ENCODE results near the gene MRPL46. TPM values are rescaled to one million over a fixed set of nuclear protein-coding genes. Genes with fewer than 3 reads are reported as not detected.

The MRPL46 gene
- total RNA-seq (2014; rRNA removed): 18.1 and 23.4 TPM in 2 replicates
- 23.0 TPM for polyA plus RNA-seq (2012)

DNA sequence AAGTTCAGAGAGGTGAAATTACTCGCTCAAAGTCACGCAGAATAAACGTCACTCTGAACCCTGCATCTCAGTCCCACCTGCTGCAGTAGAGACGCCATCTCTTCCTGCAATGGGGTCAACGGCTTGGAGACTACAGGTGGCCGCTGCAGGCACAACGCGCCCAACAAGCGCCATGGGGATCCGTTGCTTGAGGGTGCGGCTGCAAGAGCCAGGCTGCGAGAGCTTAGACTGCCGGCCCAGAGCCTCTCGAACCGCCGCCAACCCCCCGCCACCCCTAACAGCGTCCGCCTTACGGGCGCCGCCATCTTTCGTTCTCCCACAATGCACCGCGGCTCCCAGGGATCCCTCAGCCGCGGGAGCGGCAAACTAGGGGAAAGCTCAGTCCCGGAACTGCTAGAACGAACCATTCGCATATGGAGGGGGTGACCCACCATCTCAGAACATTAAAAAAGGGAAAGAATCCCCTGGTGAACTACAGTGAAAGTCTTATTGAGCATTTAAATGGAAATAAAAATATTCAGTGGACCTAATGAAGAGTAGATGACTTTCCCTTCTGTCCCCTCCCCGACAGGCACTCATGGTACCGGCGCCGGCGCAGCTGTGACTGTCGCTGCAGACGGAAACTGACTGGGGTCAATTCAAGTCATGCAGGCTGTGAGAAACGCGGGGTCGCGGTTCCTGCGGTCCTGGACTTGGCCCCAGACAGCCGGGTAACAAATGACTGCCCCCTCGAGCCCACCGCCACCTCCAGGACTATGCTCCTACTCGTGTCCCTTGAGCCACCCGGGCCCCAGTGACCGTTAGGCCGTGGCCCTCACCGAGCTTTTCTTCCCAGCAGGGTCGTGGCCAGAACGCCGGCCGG, at the start of gene MRPL46, which contains the start of gene MRPS11:
Gene MRPL46 (minus strand): TSS at position 316 of the 862 bp plus-strand sequence. CDS start 11 bp downstream, at position 305.
Gene MRPS11 (plus strand): TSS at position 636 of the 862 bp plus-strand sequence. CDS start 10 bp downstream, at position 646.
- DNase-seq (ENCODE audit: low read depth): peak; percentile 85

DNA sequence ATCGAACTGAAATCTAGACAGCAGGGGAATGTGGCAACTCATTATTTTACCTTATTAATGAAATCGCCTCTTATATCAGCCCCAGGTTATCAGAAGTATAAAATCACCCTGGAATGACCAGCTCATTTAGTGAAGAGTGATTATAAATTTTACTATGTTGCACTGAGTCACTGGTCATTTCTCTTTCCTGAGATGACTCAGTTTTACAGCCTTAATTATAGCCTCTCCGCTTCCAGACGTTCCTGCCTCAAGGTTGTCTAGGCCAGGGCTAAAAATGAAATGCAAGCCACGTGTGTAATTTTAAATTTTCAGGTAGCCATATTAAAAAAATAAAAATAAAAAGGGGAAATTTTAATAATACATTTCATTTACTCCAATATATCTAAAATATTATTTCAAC, 46.0 kb upstream of the MRPL46 start:
- DNase-seq (ENCODE audit: low read depth): no peak

DNA sequence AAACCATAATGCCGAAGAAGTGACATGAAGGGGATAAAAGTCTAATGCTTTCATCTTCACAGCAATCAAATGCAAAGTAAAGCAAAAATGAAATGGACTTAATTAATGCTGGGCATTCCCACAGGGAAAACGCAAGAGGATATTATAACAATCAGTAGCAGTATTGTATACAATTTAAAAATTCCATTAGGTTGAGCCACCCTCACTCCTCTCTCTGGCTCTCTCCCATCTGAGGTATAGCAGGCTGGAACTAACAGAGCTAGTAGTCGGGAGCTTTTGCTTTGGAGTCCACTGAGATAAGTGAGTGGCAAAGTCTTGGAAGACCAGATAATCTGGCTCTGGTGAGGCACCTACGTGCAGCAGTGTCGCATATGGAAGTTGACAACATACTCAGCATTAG, 45.4 kb upstream of the MRPL46 start:
- no peak for DNase-seq (ENCODE audit: low read depth)

DNA sequence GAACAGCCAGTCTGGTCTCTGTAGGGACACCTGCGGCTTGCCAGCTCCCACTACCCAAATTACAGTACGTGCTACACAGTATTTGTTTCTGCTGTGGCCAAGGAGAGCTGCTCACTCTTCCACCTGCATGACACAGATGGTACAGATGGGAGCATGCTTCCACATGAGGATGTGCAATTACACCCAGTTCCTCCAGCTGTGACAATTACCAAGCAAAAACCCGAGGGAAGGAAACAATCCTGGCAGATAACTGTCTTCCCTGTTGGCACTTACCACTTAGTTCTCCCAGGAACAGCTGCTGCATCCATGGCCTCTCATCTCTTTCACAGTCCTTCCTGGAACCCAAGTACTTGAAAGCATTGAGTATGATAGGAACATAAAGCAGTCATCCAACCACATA, 44.9 kb upstream of the MRPL46 start:
- no peak for DNase-seq (ENCODE audit: low read depth)

DNA sequence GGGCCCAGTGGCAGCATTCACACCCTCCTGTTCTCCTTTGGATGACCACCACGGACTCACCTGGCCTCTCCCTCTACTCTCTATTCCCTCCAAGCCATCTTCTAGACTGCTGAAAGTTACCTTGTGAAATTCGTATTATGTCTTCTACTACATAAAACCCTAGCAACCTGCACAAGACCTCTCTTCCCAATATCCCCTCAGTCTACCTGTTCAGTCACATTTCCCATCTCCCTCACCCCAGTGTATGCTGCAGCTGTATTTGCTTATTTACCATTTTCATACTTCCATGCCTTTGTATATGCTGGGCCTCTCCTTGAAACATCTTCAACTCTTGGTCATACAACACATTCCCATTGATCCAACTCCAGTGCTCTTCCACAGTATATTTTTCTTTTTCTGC, 44.0 kb upstream of the MRPL46 start:
- DNase-seq (ENCODE audit: low read depth): no peak

DNA sequence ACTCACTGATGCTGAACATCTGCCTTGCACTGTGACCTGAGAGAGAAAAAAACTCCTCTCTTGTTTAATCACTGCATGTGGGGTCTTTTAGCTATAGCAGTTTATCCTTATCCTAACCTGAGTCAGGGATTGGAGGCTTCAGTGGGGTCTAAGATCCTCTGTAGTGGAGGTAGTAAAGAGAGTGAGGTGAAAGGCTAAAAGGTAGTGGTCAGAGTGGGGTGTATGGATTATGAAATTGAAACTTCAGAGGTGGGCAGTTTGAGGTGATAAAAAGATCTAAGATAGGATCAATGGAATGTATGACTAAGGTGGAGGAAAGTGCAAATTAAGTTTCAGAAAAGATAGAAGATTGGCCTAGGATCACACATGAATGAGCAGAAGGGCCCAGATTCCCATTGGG, 42.8 kb upstream of the MRPL46 start:
- DNase-seq (ENCODE audit: low read depth): no peak

DNA sequence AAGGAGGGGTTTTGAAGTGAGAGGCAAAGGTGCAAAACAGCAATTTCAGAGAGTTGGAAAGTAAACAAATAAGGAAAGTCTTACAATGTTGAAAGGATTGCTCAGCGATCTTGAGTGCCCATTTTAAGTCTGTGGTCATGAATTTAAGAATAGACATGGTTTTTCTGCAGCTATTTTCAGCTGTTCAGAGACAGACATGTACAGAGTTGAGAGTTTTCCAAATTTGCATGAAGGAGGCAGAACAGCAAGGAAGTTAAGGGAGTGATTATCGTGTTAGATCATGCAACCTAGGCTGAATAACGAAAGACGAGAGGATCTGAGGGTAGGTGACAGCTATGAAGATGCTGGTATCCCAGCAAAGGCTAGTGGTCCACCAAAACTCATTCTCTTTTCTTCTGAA, 42.1 kb upstream of the MRPL46 start:
- no peak for DNase-seq (ENCODE audit: low read depth)

DNA sequence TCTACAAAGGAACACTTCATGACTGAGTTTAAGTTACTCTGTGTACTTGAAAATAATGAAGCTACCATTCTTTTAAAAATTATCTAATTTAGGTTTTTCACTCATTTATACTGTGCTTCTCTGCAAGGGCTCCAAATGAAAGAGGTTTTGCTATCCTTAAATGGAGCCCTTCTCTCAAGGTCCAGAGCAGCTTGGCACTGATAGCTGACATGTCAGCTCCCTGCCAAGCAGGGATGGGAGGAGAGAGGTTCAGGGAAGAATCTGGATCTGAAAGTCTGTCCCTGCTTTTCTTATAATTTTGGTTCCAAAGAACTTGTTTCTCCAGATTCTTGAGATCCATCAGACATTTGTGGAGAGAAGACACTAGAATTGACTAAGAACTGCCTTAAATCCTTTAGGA, 39.4 kb upstream of the MRPL46 start:
- no peak for DNase-seq (ENCODE audit: low read depth)

DNA sequence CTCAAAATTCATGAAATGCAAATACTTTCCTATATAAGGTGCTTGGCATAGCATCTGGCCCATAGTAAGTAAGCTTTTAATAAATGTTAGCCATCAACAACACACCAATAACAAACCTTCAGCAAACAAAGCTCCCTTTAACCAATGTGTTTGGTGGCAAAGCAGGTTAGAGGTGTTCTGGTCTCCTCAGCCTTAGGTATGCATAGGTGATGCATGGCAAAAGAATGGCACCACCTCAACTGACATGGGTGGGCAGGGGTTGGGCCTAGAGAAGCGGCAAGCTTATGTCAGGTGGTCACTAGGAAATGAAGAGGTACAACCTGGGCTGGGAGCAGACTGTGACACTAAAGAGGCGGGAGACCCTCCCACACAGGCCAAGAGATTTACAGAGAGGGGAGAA, 38.5 kb upstream of the MRPL46 start:
- DNase-seq (ENCODE audit: low read depth): no peak

DNA sequence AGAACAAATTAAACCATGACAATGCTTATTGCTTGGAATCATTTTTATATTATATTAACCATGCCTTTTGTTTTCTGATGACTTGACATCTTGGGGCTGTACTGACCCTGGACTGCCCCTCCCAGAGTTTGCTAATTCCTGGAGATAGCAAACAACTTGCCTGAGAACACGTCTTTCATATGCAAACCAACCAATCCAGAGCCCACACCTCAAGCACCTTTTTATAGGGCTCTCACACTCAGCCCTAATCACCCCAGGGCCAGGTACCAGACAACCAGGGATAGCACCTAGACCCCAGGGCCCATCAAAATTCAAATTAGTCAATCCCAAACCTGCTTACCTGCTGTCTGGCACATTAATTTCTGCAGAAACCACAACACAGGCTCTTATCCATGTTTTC, 37.3 kb upstream of the MRPL46 start:
- no peak for DNase-seq (ENCODE audit: low read depth)

DNA sequence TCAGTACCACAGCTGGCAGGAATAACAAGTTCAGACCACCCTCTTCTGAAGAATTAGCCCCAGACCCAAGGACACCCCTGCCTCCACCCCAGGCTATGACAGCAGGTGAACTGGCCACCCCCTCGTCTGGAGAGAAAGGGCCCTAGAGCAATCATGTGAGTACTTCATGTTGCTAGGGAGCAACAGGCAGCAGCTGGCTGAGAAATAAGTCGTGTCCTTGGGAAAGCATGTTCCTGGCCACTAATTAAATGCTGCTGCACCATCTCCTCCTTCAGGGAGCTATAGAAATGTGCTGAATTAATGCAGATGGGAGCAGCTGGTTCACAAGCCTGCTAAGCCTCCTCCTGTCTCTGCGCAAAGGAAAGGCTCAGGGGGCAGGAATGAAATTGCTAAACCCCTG, 31.8 kb upstream of the MRPL46 start:
- no peak for DNase-seq (ENCODE audit: low read depth)

DNA sequence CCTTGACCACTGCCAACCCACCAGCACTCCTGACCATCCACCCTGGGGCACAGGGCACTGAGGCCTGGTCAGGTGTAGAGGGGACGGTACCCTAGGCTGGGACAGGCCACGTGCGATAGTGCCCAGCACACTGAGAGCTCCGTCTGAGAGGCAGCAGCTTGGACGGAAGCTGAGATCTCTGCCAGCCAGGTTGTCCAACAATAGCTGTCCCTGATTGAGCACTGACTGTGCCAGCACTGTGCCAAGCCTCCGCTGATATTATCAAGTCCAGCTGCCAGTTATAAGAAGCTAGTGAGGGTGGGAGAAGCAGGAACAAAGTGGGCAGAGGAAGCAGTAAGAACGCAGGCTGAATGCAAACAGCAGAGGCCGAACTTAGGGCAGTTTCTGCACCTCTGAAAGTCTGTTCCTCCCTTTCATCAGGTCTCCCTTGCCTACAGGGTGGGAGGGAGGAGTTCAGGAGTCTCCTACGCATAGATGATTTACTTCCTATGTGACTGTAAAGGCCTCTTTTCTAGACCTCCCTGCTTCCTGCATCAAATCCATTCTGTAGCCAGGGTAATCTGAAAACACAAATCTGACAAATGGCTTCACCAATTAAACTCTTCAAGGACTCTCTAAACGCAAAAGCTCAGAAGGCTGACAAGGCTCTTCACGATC, 30.0 kb upstream of the MRPL46 start:
- no peak for DNase-seq (ENCODE audit: low read depth)

DNA sequence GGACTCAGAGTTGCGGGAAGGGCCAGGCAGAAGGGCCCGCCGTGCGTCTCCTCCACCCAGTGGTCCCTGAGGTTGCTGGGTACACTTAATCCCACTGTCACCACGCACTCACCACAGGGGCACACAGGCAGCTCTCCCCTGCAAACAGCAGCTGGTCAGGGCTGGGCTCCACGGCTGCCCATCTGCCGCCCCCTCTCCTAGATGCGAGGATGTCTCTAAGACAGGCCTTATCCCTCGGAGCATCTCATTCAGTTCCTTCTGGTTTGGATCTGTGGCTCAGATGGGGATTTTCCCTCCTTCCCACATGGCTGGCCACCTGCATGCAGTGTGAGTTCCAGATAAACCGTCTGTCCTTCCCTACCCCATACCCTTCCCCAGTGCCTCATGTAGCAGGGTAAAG, 26.7 kb upstream of the MRPL46 start:
- peak; percentile 46 for DNase-seq (ENCODE audit: low read depth)

DNA sequence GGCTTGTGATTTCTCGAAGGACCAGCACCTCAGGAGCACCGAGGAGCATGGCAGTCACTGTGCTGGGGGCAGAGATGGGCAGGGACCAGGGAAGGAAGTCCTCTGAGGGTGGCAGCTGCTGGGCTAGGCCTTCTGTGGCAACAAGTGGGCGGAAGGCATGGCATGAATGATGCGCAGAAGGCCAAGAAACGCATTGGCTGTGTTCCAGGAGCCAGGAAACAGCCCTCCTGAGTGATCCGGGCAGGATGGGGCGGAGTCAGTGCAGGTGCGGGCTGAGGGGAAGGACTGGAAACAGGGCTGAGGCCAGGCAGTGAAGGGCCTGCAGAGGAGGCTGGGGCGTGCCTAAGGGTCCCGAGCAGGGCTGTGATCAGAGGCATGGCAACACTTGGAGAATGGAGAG, 24.0 kb upstream of the MRPL46 start:
- no peak for DNase-seq (ENCODE audit: low read depth)

DNA sequence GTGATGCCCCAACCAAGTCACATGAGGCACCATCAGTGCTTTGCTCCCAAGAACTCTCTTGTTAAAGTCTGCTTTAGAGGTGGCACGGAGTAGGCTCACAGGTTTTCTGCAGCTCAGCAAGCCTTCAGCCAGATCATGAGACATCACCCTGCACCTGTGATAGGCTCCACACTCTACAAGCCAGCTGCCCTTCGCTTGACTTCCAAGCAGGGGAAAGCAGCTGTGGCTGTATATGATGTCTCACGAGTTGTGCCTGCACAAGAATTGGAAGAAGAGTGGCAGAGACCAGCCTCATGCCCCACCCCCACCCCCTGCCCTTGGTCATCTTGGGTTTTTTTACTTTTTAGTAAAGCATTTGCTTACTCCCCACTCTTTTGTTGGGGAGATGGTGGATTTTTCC, 22.8 kb upstream of the MRPL46 start:
- peak; percentile 8 for DNase-seq (ENCODE audit: low read depth)

DNA sequence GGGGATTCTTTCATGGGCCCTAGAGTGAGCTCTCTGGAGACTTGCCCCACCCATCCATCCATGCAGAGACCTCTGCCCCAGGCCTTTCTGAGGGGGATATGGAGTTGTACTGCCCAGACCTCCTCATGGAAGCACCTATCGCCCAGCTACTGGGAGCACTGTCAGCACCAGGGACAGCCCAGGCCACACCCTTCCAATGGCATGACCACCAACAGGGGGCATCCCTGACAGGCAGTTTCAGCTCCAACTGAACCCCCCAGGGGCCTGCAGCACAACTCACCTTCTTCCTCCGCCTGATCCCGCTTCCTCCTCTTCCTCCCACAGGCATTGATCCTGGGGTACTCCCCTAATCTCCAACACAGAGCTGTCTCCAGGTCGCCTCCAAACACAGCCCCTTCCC, 22.1 kb upstream of the MRPL46 start:
- no peak for DNase-seq (ENCODE audit: low read depth)

DNA sequence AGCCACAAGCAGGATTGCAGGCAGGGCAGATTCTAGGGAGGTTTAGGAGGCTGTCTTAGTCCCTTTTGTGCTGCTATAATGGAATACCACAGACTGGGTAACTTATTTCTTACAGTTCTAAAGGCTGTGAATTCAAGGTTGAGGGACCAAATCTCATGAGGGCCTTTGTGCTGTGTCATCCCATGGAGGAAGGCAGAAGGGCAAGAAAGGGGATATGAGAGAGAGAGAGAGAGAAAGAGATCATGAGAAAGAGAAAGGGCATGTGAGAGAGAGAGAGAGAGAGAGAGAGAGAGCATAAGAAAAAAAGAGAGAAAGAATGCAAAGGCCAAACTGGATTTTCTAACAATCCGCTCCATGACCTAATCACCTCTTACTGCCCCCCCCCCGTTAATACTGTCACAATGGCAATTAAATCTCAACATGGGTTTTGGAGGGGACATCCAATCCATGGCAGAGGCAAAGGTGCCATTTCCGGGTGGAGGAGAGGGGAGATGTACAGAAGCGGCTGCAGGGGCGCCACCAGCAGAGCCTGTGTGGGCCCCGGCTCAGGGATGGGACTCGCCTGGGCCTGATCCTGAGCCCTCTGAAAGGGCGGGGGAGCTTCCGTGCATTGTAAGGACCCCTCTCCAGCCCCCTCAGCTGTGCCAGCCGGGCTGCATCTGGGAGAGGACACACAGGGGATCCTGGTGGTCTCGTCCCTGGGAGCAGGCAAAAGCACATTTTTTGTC, 20.8 kb upstream of the MRPL46 start:
- no peak for DNase-seq (ENCODE audit: low read depth)

DNA sequence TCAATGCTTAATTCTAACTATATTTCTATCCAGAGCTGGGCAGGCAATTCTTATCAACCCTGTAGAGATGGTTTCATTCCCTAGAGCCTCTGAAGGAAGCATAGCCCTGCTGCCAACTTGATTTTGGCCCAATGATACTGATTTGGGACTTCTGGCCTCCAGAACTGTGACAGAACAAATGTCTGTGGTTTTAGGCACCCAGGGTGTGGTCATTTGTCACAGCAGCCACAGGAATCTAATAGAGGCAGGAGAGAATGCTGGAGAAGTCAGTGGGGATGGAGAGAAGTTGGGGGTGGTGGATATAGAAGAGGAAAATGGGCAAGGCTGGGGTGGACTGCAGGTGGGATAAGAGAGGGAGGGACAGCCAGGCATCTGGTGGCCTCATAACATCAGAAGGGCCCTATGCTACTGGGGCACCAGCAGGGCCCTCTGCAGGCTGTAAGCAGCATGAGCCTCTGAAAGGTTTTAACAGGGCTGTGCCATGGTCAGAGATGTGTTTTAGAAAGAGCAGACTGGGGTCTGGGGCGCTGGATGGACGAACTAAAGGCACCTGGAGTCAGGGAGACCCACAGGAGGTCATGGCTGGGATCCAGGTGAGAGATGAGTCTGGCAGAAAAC, 20.1 kb upstream of the MRPL46 start:
- no peak for DNase-seq (ENCODE audit: low read depth)

DNA sequence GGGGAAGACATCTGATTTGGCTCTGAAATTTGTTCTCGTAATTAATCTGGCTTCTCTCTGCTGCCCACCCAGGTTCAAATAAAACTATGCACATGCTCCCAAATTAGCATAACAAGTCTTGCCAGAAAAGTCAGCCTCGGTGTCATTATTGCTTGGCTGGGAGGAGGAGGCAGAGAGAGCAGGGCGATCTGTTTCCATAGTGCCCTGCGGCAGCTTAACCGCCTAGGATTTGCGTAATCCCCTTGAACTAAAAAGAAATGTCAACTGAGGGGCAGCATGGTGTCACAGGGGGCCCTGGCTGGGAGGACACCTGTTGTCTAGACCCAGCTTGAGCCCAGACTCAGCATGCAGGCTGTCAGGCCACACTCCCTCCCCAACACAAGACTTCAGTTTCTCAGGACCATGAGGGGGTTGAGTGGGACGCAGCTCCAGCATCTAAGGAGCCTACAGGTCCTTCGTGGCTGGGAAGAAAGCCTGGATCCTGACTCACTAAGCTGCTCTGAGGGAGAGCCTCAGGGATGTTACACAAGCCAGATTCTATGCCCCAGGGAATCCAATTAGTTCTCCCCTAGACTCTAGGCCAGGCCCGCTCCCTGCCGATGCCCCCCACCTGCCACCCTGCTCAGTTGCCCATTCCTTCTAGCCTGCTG, 17.6 kb upstream of the MRPL46 start:
- DNase-seq (ENCODE audit: low read depth): peak; percentile 25

DNA sequence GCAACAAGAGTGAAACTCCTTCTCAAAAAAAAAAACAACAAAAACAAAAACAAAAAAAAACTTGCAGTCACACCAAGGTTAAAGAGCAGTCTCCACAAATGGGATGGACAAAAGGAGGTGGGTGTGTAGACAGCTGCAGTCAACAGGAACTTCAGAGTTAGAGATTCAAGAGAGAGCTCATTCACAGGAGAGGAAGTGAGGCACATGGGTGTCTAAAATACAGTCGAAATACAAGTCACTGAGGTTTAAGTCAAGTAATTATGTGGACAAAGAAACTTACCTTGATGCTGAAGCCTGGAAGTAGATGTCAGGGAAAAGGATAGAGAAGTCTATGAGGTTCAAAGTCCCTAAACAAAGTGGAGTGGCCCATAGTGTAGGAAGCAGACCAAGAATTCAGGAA, 15.1 kb upstream of the MRPL46 start:
- DNase-seq (ENCODE audit: low read depth): no peak

DNA sequence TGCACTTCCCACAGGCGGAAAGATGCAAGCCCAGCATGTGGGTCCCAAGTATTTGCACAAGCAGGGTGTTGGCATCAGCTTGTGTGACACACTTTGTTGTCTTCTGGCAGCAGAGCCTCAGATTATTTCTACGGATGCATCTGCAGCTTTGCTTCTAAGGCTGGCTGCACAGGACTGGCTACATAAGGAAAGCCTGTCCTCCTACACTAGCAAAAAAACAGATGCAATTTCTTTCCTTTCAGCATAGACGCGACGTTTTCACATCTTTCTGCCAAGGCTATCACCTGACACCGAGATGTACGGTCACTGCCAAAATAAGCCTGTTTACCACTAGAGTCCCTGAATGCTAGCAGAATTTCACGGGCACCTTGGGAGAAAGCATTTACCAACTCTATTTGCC, 13.8 kb upstream of the MRPL46 start:
- DNase-seq (ENCODE audit: low read depth): no peak
